HG03159 (cell line): ENCODE measurements around the gene SMTNL1.

Experiments
- ATAC-seq: cut with Tn5 transposase; IDR thresholded peaks from one replicate; pipeline ENCODE4 v1.9.1; 2021; ENCODE audit warnings: mild to moderate bottlenecking, moderate library complexity; ENCODE audit not compliant: unreplicated experiment

Gene SMTNL1, protein sequence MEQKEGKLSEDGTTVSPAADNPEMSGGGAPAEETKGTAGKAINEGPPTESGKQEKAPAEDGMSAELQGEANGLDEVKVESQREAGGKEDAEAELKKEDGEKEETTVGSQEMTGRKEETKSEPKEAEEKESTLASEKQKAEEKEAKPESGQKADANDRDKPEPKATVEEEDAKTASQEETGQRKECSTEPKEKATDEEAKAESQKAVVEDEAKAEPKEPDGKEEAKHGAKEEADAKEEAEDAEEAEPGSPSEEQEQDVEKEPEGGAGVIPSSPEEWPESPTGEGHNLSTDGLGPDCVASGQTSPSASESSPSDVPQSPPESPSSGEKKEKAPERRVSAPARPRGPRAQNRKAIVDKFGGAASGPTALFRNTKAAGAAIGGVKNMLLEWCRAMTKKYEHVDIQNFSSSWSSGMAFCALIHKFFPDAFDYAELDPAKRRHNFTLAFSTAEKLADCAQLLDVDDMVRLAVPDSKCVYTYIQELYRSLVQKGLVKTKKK

DNA sequence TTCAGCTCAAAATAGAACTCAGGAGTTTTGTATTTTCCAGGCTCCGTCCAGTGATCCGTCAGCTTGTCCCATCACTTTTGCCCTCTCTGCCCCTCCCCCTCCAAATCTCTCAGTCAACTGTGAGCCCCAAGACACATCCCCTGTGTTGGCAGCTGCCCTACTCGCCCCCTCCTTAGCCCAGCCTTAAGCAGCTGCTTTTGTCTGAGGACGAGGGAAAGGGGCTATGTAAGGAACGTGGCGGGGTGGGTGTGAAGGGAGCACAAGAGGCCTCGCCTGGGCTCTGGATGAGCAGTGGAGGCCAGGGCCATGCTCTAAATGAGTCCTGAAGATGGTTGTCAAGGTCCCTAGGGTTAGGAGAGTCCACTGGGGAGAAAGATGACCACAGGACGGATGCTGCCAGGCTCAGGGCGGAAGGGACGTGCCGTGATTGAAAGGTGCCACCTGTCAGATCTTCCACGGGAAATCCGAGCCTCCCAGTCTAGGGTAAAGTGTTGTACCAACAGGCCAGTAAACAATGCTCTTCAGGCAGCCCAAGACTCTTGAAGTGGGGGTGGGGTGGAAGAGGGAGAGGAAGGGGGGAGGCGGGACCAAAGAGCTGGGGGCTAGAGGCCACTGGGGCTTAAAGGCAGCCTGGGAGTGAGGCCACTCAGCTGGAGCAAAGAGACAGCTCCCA, at the start of gene SMTNL1:
Gene SMTNL1, plus strand, starts transcription at position 649 of the 673 bp plus-strand sequence. CDS start 5,048 bp downstream, outside the sequence.
- ATAC-seq: no peak

DNA sequence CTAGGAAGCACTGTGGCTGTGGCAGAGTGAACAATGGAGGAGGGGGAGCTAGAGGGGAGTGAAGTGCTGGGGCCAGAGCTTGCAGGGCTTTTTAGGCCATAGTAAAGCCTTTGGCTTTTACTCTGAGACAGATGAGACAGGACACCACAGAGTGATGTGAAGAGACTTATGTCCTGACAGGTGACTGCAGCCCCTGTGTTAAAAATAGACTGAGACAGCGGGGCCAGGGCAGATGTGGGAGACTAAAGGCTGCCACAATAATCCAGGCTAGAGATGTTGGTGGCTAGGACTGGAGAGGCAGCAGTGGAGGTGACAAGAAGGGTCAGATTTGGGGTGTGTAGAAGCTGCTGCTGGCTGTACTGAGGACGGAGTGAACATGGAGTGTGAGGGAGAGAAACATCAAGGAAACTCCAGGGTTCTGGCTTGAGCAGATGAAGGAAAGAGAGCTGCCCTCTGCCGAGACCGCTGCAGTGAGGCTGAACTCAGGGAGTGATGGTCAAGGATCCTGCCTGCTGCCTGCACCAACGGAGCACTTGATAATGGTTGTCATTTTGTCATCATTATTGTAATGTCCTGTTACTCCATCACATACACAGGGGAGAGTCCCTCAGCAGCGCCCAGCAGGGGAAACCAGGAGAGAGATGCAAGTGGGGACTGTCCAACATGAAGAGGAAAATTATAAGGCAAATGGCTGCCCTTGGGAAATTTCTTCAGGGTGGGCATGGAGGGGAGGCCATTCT, 49.3 kb upstream of the SMTNL1 start:
- no peak for ATAC-seq

DNA sequence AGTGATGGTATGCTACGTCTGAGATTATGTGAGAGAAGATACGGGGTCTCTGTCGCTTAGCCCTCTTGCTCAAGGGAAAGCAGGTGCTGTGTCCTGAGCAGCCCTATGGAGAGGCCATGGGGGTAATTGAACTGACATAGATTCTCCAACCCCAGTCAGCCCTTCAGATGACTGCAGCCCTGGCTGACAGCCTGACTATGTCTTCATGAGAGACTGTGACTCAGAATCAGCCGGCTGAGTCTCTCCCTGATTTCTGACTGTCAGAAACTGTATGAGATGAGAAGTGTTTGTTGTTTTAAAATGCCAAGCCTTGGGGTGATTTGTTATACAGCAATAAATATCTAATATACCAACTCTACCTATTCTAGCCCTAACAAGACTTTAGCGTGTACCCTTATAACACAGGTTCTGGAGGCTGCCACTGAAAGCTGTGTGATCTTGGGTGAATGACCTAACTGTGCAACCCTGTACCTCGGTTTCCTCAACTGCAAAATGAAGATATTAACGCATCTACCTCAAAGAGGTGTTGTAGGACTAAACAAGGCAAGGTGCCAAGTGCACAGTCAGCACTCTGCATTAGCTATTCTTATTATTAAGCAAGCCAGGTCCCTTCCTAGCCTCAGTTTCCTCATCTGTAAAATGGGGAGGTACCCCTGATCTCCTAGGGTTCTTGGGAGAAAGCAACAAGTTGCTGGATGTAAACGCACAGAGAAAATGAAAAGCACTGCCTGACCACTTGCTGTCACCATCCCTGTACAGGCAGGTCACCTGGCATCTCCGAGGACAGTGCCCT, 46.7 kb upstream of the SMTNL1 start:
- ATAC-seq: no peak

DNA sequence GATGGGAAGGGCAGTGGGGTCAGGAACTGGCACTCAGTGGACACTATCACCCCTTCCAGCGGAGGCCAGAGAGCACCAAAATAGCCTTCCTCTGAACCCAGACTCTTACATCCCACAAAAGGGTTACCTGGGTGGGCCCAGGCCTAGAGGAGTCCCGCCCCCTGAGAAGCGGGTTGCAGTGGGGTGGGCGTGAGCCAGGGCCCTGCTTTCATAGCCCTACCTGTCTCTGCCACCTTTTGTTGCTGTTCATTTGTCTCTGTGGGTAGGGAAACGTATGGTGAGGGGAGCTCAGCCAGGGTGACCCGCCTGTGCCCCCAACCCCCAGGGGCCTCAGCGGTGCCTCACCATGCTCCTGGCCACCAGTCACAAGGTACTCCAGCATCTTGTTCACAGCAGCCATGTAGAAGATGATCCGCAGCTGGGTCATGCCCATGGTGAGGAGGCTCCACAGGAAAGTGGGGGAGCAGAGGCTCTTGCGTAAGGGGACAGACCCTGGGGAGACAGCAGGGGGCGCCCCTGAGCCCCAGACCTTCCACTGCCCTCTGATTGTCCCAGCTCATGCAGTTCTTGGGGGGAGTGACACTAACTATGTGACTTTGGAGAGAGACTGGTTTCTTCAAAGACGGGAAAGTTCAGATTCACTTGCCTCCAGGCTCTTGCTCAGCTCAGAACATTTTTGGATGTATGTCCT, 45.9 kb upstream of the SMTNL1 start:
- ATAC-seq: no peak

DNA sequence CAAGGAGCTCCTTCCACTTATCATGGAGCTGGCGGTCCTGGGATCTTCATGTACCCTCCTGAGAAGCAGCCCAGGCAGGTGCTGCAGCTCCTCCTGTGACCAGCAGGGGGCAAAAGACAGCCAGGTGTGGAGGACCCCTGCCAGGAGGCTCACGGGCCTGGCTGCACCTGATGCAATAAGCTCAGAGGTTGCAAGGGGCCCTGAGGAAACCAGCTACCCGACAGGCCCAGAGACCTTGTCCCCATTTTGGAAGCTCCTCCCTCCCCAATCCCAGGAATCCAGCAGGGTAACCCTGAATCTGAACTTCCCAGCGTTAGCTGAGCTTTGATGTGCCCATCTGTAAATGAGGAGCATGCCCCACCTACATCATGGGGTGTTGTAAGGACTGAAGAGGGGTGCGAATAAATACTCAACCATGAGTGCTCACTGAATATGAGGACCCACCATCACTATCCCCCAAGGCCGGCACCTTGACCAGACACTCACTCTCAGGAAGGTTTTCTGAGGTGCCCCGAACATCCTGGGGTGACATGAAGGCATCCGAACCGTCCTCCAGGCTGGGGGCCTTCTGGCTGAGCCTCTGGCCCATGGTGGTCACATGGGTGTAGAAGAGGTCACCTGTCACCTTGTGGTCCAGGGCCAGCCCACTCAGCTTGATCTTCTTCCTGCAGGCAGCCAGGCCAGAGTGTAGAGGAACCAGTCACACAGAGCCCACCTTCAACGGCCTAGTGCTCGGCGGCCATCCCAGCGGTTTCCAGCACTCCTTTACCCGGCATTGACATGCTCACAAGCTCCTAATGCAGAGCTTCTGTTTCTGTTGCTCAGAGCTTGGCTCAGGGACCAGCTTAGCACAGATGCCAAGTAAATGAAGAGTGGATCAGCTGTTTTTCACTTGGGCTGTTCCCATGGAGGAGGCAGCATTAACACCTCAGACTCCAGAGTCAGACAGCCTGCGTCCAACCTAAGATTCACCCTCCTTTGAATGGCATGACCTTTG, 43.6 kb upstream of the SMTNL1 start:
- ATAC-seq: peak; percentile 62

DNA sequence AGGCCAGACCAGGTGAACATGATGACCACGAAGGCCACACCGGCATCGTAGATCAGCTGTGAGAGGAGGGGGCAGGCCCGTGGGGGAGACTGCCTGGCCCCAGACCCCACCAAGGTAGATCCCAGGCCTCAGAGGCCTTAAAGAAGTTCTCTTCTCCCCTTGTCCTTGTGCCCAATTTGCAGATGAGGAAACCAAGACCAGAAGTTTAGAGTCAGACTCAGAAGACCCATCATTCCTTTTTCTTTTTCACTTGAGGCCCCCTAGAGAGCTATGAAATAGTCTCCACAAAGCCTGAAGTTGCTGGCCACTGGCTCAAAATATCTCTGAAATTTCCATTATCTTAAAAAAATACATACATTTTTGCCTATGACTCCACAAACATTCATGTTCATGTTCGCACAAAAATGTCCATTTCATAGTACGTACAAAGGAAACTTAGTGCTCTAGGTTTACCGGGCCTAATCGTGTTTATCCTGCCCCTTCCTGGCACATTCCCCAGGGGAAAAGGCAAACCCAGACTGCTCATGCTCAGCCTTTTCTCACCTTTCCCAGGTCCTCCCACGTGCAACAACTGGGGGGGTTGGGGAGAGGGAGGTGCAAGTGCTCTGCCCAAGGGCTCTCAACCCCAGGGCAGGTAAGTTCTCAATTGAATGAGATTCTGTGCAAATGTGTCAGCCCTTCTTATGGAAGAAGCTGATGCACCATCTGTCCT, 41.1 kb upstream of the SMTNL1 start:
- no peak for ATAC-seq

DNA sequence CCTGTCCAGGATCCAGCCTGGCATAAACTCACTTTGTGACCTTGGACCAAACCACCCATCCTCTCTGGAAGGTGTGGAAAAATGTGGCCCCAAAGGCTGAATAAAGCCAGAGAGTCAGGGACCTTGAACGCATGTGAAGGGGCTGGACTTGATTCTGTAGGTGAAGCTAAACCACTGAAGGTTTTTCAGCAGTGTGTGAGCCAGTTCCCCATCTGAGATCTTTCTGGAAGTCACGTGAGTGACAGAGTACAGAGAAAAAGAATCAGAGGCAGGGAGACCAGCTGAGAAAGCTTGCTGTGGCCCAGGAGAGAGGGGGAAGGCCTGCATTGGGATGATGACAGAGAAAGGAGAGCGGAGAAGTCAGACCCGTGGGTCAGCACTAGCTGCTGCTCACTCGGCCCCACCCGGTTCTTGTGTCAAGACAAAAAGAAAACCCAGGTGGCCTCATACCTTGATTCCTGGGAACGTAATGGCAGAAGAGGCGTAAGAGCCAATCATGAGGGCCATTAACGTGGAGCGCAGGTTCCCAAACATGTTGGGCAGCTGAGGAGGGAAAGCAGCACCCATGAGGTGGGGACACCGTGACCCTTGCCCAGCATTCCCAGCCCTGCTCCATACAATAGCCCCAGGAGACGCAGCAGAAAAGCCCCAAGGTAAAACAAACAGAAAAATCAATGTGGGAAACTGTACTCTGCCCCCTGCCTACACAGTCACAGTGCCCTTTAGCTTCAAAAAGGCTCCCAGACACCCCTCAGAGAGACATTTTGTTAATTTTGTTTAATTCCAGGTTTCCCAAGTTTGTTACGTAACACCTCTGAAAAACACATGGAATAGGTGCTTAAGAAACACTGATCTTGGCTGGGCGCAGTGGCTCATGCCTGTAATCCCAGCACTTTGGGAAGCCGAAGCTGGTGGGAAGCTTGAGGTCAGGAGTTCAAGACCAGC, 39.8 kb upstream of the SMTNL1 start:
- ATAC-seq: no peak

DNA sequence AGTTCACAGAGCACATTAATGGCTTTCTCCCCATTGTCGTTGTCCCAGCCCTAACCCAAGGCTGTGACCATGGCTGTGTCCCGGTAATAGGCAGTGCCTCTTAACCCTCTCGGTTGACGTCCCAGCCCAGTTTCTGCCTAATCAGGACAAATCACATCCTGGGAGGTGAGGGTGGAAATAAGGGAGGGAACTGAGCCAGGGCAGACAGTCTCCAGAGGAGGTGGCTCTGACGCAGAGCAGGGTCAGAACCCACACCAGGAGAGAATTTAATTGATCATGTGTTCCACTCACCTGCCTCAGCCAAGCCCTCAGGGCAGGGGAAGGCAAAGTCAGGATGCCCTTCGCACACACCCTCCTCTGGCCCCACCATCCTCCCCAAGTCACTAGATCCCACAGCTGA, 38.9 kb upstream of the SMTNL1 start:
- ATAC-seq: no peak

DNA sequence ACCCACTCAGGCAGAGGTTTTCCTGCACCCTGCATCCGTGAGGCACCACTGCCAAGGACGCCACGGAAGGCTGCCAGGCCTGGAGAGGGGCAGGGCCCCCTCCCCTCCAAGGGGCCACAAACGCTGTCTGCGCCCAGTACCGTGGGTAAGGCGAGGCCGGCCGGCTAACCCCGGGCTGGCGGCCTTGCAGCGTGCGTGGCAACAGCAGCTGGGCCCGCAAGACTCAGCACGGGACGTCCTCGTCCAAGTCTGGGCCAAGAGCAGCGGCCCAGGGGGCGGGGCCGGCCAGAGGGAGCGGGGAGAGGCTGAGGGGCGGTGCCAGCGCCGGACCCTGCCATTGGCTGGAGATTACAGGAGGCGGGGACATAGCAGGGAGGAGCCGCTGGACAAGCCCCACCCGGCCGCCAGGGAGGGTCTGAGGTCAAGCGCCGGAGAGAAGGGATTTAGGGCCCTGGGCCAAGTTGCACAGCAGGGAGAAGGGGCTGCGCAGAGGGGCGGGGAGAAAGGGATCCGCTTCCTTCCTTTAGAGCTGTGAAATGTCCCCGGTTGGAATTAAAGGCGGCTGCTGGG, 37.9 kb upstream of the SMTNL1 start:
- ATAC-seq: peak; percentile 99

DNA sequence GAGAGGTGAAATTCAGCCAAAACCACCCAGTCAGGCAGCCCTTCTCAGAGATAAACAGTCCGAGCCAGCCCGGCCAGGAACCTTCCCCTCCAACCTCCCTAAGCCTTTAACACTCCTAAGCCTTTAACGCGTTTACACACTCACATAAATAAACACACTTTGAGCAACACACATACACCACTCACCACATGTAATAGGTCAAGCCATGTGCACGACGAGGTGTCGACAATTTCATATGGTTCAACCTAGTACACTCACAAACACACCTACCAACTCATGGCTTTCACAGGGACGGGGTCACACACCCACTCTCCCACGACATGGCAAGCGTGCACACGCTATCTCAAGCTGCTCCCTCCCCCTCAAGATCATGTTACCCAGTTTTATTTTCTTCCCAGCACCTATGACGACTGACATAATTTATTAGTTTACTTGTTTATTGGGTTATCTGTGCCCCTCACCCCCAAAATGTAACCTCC, 37.4 kb upstream of the SMTNL1 start:
- ATAC-seq: no peak

DNA sequence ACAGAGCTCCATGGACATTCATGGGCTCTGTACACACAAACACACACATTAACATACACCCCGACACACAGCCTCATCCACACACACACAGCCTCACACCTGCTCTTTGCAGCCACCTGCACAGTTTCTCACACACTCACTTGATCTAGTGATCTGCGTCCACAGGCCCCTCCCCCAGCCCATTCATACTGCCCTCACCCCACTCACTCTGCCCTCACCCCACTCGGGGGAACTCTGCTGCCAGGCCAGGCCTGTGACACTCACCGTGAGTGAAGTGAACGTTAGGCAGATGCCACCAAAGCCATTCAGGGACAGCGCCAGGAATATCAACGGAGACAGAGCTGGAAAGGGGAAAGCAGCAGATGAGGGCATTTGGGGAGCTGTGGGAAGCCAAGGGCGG, 36.9 kb upstream of the SMTNL1 start:
- ATAC-seq: no peak

DNA sequence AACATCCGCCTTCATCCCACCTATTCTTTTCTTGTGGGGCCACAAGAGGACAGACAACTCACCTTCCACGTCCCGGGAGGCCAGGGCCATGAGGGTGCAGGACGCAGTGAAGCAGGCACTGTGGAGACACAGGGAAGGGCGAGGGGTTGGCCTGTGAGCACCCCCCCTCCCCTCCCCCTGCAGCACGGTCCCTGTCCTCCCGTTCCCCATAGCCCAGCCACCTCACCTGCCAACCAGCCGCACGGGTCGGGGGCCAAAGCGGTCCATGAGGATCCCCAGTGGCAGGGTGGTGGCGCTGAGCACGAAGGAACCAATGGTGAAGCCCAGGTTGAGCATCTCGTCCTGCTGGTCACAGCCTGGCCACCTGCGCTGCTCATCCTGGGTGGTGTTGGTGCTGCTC, 36.5 kb upstream of the SMTNL1 start:
- no peak for ATAC-seq

DNA sequence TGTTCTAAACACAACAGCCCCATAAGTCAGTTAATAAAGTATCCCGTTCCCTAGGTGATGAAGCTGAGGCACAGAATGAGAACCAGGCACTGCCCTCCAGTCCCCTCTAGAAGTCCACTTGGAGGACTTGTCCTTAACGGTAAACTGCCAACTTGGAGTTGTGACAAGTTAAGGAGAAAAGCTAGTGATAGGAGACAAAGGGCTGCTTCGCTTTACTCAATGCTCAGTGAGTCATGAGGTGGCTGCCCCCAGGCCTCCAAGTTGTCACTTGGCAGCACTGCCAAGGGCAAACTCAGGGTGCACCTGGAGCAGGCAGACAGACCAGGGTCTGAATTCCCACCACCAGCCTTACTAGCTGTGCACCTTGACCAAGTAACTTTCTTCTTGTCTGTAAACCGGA, 35.4 kb upstream of the SMTNL1 start:
- ATAC-seq: no peak

DNA sequence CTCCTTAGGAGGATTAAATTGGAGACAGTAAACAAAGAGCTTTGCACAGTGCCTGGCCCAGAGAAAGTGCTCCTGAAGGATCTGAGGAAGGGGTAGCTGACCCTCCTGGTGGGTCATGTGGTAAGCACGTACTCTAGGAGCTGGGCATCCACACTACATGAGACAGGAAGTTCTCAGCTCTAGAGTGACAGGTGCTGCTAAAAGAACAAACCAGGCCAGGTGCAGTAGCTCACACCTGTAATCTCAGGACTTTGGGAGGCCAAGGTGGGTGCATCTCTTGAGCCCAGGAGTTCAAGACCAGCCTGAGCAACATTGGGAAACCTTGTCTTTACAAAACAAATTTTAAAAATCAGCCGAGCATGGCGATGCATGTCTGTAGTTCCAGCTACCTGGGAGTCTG, 35.0 kb upstream of the SMTNL1 start:
- no peak for ATAC-seq

DNA sequence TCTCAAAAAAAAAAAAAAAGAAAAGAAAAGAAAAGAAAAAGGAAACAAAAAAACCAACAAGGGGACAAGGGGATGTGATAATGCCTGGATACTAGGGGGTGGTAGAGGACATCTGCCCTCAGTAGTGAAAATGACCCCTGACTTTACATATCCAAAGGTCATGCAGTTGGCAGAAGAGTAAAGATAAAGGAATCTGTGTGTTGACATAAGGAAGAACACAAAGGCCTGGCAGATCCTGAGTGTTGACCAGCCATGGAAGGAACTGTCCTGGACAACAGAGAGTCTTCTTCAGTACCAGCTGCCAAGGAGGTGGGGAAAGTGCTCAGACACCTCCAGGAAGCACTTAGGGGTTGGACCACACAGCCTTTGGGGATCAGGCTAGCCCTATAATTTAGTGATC, 34.5 kb upstream of the SMTNL1 start:
- no peak for ATAC-seq

DNA sequence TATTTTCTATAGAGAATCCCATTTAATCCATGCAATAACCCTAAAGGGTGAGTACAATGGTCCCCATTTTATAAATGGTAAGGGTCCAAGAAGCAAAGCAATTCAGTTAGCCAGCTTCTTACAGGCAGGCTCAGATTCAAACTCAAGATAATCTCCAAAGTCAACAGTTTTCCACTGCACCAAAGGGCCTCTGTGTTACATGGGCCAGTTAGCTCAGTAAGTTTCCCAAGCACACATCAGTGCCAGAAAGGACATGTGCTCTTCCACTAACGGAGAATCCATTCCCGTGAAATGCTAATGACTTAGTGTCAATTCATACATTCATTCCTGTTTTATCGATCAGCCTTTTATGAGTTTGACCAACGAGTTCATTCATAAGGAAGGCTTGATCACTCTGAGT, 32.9 kb upstream of the SMTNL1 start:
- no peak for ATAC-seq

DNA sequence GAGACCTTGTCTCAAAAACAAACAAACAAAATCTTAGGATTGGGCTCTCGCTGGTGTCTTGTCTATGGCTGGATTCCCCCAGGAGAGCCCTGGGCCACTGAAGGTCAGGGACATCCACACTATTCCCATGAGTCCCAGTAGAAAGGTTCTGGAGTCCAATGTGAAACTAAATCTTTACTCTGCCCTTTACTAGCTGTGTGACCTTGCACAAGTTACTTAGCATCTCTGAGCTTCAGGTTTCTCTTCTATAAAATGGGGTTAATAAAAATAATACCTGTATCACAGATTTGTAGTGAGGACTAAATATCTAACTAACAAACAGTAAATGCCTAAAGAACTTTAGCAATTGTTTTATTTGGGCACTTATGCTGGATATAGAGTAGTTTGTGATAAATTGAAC, 30.9 kb upstream of the SMTNL1 start:
- no peak for ATAC-seq
